CD4-positive, alpha-beta T cell (primary cell): ENCODE results near the gene YAP1. TPM values are rescaled to one million over a fixed set of nuclear protein-coding genes. Genes with fewer than 3 reads are reported as not detected.
A peak's percentile ranks its signal among the peaks of the same experiment; 100 is the strongest.

Experiments used
- ATAC-seq: fragments of 200-7000 bp; cut with Tn5 transposase; one replicate; pipeline ENCODE4 v1.10.0; 2022; ENCODE audit warnings: mild to moderate bottlenecking; ENCODE audit not compliant: poor library complexity
- CTCF ChIA-PET: fragments of 350-600 bp; sonication (Branson Sonifier 250); formaldehyde crosslinking; loops from one replicate; lab custom pipeline; 2021; ENCODE audit warnings: antibody characterized with exemption, inconsistent platforms; lab: Charles Lee
- POLR2A ChIA-PET: fragments of 350-600 bp; sonication (Branson Sonifier 250); formaldehyde crosslinking; loops from one replicate; lab custom pipeline; 2021; ENCODE audit warnings: antibody characterized with exemption, inconsistent platforms; lab: Charles Lee
- DNase-seq, 14 experiments: peaks; one replicate each; pipeline ENCODE4 v3.0.0-alpha.2; 2013 to 2020; ENCODE audit warnings: mixed read lengths in 2 of 14
- H3K27ac ChIP-seq, 2 donors: one replicate each; pipeline versions ENCODE4 v1.5.1 to v1.7.0; 2013; ENCODE audit warnings: low read length in 2 of 2, low read depth in 1 of 2, mild to moderate bottlenecking in 1 of 2
- H3K27me3 ChIP-seq, 2 experiments: 1 replicate in 1 of 2; 2 replicates in 1 of 2; pipeline versions ENCODE4 v1.6.1 to v1.7.0; 2013; ENCODE audit warnings: low read length in 2 of 2, control low read depth in 1 of 2, mild to moderate bottlenecking in 1 of 2, moderate library complexity in 1 of 2; ENCODE audit not compliant: insufficient read depth in 2 of 2, control insufficient read depth in 1 of 2
- H3K36me3 ChIP-seq: one replicate; pipeline ENCODE4 v1.6.1; 2013; ENCODE audit warnings: low read length, control low read depth; ENCODE audit not compliant: insufficient read depth
- H3K4me1 ChIP-seq: one replicate; pipeline ENCODE4 v1.6.1; 2013; ENCODE audit warnings: low read length, control low read depth; ENCODE audit not compliant: insufficient read depth
- H3K4me3 ChIP-seq: one replicate; pipeline ENCODE4 v1.5.1; 2013; ENCODE audit warnings: mild to moderate bottlenecking, low read length, moderate library complexity
- H3K9me3 ChIP-seq, 2 experiments: 1 replicate in 1 of 2; 2 replicates in 1 of 2; pipeline versions ENCODE4 v1.6.1 to v1.7.0; 2013; ENCODE audit warnings: low read length in 2 of 2, mild to moderate bottlenecking in 2 of 2, control low read depth in 1 of 2, moderate library complexity in 1 of 2; ENCODE audit not compliant: control insufficient read depth in 1 of 2, insufficient read depth in 1 of 2
- H3K27ac Mint-ChIP-seq: one replicate; pipeline ENCODE4 v1.8.0; 2020; ENCODE audit warnings: mixed read lengths
- H3K27me3 Mint-ChIP-seq: one replicate; pipeline ENCODE4 v1.8.0; 2021; ENCODE audit warnings: mixed read lengths
- H3K36me3 Mint-ChIP-seq: one replicate; pipeline ENCODE4 v1.8.0; 2021; ENCODE audit warnings: low read depth, mixed read lengths
- H3K4me1 Mint-ChIP-seq: one replicate; pipeline ENCODE4 v1.8.0; 2021; ENCODE audit warnings: low read depth, mixed read lengths
- H3K4me3 Mint-ChIP-seq: one replicate; pipeline ENCODE4 v1.8.0; 2020; ENCODE audit warnings: mild to moderate bottlenecking, mixed read lengths
- H3K9me3 Mint-ChIP-seq: one replicate; pipeline ENCODE4 v1.8.0; 2020; ENCODE audit warnings: mixed read lengths
- intact Hi-C, 2 experiments: fragments of 100-400 bp; cut with DNase I in 1 of 2; cut with micrococcal nuclease in 1 of 2; formaldehyde crosslinking; loops; one replicate each; pipeline versions ENCODE4 v1.15.1 to v1.9.0; 2023 to 2025; cut with DNase I, micrococcal nuclease
- total RNA-seq, 174 experiments: library from RNA in 2 of 174; stranded (reverse) in 2 of 174; gene quantifications; one replicate each; pipeline ENCODE4 v1.2.3 and lab custom pipeline; 2021 to 2026
- TF ChIP-seq, protein P1 (sequence below): fragments of 200-600 bp; IDR thresholded peaks from one replicate; pipeline ENCODE4 v1.8.0; 2022; ENCODE audit warnings: antibody characterized with exemption, mild to moderate bottlenecking

Gene YAP1
- total RNA-seq, 2 experiments from 2014 or later = 0.06 TPM; not detected in 1

DNA sequence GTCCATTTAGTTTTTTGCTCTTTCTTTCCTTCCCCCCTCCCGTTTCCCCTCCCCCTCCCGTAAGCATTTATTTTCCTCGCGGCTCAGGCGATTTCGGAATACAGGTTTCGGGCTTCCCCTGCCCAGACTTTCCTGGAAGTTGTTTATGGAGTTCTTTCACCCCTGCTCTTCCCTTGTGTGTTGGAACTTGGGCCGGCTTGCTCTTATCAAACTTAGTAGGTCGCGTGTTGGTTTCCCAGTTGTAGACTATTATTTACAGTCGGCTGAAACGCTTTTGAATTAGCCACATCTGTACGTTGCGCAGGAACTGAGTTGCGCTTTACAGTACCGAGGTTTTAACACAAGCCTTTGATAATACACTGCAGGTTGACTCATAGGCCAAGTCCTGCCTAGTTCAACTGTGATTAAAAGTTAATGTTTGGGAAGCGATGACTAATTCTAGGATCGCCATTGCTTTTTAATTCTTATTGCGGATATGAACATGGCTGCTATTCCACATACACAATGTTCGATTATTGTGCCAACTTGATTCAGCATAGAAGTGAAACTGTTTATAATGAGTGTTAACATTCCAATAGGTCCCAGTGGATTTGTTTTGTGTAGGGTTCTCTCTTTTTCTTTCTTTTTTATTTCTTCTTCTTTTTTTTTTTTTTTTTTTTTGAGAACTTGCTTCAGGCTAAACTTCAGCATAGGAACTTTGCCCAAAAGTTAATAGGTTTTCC is 1.7 kb downstream of the YAP1 start:
- H3K4me1 Mint-ChIP-seq = peaks cover 12% of the 10 kb centered on the region
- H3K36me3 ChIP-seq = no peaks in the 10 kb centered on the region
- no peaks in the 10 kb centered on the region for H3K36me3 Mint-ChIP-seq
- peak overlapping the region; percentile 57 for H3K4me3 ChIP-seq
- ATAC-seq (peak; percentile 70), DNase-seq (peak in 9 of 14 experiments; percentile 5 to 57 (median 11))
- ChIA-PET CTCF (no interaction called here), POLR2A (no interaction called here)
- H3K9me3 ChIP-seq = peaks cover 0 to 3% of the 10 kb centered on the region in 2 experiments
- H3K27me3 ChIP-seq = peaks cover 20 to 55% of the 10 kb centered on the region in 2 experiments
- TF ChIP-seq, protein P1, sequence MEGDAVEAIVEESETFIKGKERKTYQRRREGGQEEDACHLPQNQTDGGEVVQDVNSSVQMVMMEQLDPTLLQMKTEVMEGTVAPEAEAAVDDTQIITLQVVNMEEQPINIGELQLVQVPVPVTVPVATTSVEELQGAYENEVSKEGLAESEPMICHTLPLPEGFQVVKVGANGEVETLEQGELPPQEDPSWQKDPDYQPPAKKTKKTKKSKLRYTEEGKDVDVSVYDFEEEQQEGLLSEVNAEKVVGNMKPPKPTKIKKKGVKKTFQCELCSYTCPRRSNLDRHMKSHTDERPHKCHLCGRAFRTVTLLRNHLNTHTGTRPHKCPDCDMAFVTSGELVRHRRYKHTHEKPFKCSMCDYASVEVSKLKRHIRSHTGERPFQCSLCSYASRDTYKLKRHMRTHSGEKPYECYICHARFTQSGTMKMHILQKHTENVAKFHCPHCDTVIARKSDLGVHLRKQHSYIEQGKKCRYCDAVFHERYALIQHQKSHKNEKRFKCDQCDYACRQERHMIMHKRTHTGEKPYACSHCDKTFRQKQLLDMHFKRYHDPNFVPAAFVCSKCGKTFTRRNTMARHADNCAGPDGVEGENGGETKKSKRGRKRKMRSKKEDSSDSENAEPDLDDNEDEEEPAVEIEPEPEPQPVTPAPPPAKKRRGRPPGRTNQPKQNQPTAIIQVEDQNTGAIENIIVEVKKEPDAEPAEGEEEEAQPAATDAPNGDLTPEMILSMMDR = no peak
- no peak overlapping the region for H3K27ac ChIP-seq
- H3K4me3 Mint-ChIP-seq = peak overlapping the region; percentile 91
- no peak overlapping the region for H3K27ac Mint-ChIP-seq
- H3K27me3 Mint-ChIP-seq = peaks cover 81% of the 10 kb centered on the region
- no peaks in the 10 kb centered on the region for H3K9me3 Mint-ChIP-seq
- H3K4me1 ChIP-seq = peaks cover 15% of the 10 kb centered on the region
- intact Hi-C loops = no loop called here

DNA sequence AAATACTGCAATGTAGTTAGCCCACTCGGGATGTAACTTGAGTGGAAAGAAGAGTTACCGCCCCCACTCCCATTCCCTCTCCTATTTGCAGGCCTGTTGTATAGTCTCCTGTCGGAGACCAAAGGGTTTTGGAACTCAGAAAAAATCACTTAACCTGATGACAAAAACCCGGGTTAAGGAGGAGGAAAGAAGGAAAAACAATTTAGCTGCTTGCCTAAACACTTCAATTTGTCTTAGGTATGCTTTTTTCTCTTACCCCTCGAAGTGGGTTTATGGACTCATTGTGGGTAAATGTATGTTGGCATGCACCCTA is 2.2 kb downstream of the YAP1 start:
- H3K27ac Mint-ChIP-seq = no peak overlapping the region
- no peaks in the 10 kb centered on the region for H3K36me3 Mint-ChIP-seq
- peak overlapping the region; percentile 91 for H3K4me3 Mint-ChIP-seq
- Histone ChIP-seq H3K4me3 (no peak overlapping the region), H3K27me3 (peaks cover 20 to 52% of the 10 kb centered on the region in 2 experiments), H3K27ac (no peak overlapping the region), H3K4me1 (peaks cover 15% of the 10 kb centered on the region), H3K36me3 (no peaks in the 10 kb centered on the region), H3K9me3 (peaks cover 0 to 3% of the 10 kb centered on the region in 2 experiments)
- ChIA-PET POLR2A (no interaction called here), CTCF (no interaction called here)
- DNase-seq (peak in 1 of 14 experiments; percentile 2), ATAC-seq (no peak)
- TF ChIP-seq, protein P1 = no peak
- H3K9me3 Mint-ChIP-seq = no peaks in the 10 kb centered on the region
- H3K4me1 Mint-ChIP-seq = peaks cover 12% of the 10 kb centered on the region
- H3K27me3 Mint-ChIP-seq = peaks cover 82% of the 10 kb centered on the region
- intact Hi-C loops = no loop called here

DNA sequence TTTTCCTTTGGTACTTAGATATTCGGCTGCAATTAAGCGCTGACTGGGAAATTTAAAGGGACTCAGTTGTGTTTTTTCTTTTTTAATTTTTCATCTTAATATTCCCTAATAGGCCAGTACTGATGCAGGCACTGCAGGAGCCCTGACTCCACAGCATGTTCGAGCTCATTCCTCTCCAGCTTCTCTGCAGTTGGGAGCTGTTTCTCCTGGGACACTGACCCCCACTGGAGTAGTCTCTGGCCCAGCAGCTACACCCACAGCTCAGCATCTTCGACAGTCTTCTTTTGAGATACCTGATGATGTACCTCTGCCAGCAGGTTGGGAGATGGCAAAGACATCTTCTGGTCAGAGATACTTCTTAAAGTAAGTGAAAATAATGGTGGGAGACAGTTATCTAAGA is 3.8 kb downstream of the YAP1 start:
- intact Hi-C loops = no loop called here
- H3K27me3 Mint-ChIP-seq = peaks cover 79% of the 10 kb centered on the region

More for the DNA sequence above, 3.8 kb downstream of the YAP1 start:
- Mint-ChIP-seq H3K9me3 (no peaks in the 10 kb centered on the region), H3K36me3 (no peaks in the 10 kb centered on the region), H3K4me3 (no peak overlapping the region), H3K4me1 (peaks cover 12% of the 10 kb centered on the region), H3K27ac (no peak overlapping the region)
- DNase-seq (no peak), ATAC-seq (no peak)
- POLR2A ChIA-PET = no interaction called here
- TF ChIP-seq, protein P1 = no peak
- CTCF ChIA-PET = no interaction called here
- H3K9me3 ChIP-seq = peaks cover 0 to 3% of the 10 kb centered on the region in 2 experiments
- H3K4me1 ChIP-seq = peaks cover 15% of the 10 kb centered on the region
- no peak overlapping the region for H3K4me3 ChIP-seq
- no peaks in the 10 kb centered on the region for H3K36me3 ChIP-seq
- H3K27ac ChIP-seq = no peak overlapping the region
- peaks cover 20 to 42% of the 10 kb centered on the region in 2 experiments for H3K27me3 ChIP-seq
